ENCODE data around the gene KRTAP5-3. TPM values are rescaled to one million over a fixed set of nuclear protein-coding genes. Genes with fewer than 3 reads are reported as not detected.

KRTAP5-3 gene
- total and polyA plus RNA-seq, 2 donors (not counting 3 experiments of a cell fraction or from before 2014, with no cell fraction given): not detected

- H3K36me3 ChIP-seq (ENCODE audit: control insufficient read depth in 2 of 2, extremely low read depth in 1 of 2, insufficient read depth in 2 of 2, low read length in 2 of 2): no peaks in the 10 kb centered on the region
- no peaks in the 10 kb centered on the region for H3K4me1 ChIP-seq (ENCODE audit: control insufficient read depth, extremely low read depth, insufficient read depth, low read length)
- FAIRE-seq (no peak), DNase-seq (ENCODE audit: low read depth, low spot score) (no peak)
- CTCF ChIA-PET: interaction anchor here (0.5 to 1.6 kb wide), 5 partner anchors 13 to 231 kb away, joined by 3 to 4 read pairs (median 3); no protein-coding TSS in a partner anchor
- H3K4me2 ChIP-seq (ENCODE audit: insufficient read depth, low read length): no peak overlapping the region
- POLR2A ChIA-PET: no interaction called here
- no TSS peak for BruUV-seq (replicated peaks)
- TF ChIP-seq FOS (IDR thresholded peaks at IDR 0.05; ENCODE audit: borderline replicate concordance, insufficient read depth, low read length) (no peak), EZH2 (IDR thresholded peaks at IDR 0.05; ENCODE audit: borderline replicate concordance, low read depth, low read length, severe bottlenecking) (no peak), CTCF (IDR thresholded peaks at IDR 0.05; ENCODE audit: extremely low read depth in 1 of 2, insufficient read depth in 1 of 2, low read depth in 1 of 2, low read length in 2 of 2) (no peak), MAX (IDR thresholded peaks at IDR 0.05; ENCODE audit: insufficient read depth, insufficient read length) (no peak), MYC (IDR thresholded peaks at IDR 0.05; ENCODE audit: low read depth, low read length) (no peak), GATA2 (IDR thresholded peaks at IDR 0.05; ENCODE audit: insufficient read depth, insufficient read length, low read depth, low read length) (no peak), JUN (IDR thresholded peaks at IDR 0.05; ENCODE audit: borderline replicate concordance, insufficient read depth, insufficient read length, low read depth) (no peak), POLR2AphosphoS5 (IDR thresholded peaks at IDR 0.05; ENCODE audit: insufficient read depth, low read depth, low read length) (no peak), POLR2A (IDR thresholded peaks at IDR 0.05; ENCODE audit: low read depth, low read length) (no peak)
- H3K79me2 ChIP-seq (ENCODE audit: control insufficient read depth, insufficient read depth, low read length): no peaks in the 10 kb centered on the region
- H4K20me1 ChIP-seq (replicated peaks; ENCODE audit: control insufficient read depth, extremely low read depth, insufficient read depth, low read length): no peaks in the 10 kb centered on the region
- no peak overlapping the region for H3K27ac ChIP-seq (ENCODE audit: insufficient read depth, low read depth, low read length)
- intact Hi-C loops (cut with micrococcal nuclease): no loop called here
- dilution Hi-C loops (cut with MboI; ENCODE audit: extremely low pct_ligation_motif_present, low sequenced_read_pairs): no loop called here
- no peaks in the 10 kb centered on the region for H3K27me3 ChIP-seq (ENCODE audit: control insufficient read depth in 2 of 2, insufficient read depth in 2 of 2, low read length in 2 of 2)
- no peak overlapping the region for H3K9ac ChIP-seq (replicated peaks; ENCODE audit: extremely low read depth, insufficient read depth, low read length)
- H3K9me1 ChIP-seq (replicated peaks; ENCODE audit: control insufficient read depth, extremely low read depth, insufficient read depth, low read length): no peaks in the 10 kb centered on the region
- H3K9me3 ChIP-seq (replicated peaks; ENCODE audit: control insufficient read depth, insufficient read depth, low read length): no peaks in the 10 kb centered on the region
- H3K4me3 ChIP-seq (replicated peaks in 1 of 3; ENCODE audit: insufficient read depth in 1 of 3, low read depth in 1 of 3, low read length in 3 of 3): no peak overlapping the region
- no peak overlapping the region for H2AFZ ChIP-seq (ENCODE audit: low read depth, low read length)
Observed at GRCh38 chr11:1645357-1645821, 37.1 kb upstream of the KRTAP5-3 start.
